Ovary (tissue), 9 donors: ENCODE results near the gene TNS1. TPM values are rescaled to one million over a fixed set of nuclear protein-coding genes. Genes with fewer than 3 reads are reported as not detected.

Source experiments
- DNase-seq, 5 donors: peaks; one replicate each; pipeline ENCODE4 v3.0.0-alpha.2; 2019 to 2020
- H3K27ac ChIP-seq, 2 donors: fragments of 200-600 bp; one replicate each; pipeline versions ENCODE4 v1.5.1 to v1.8.0; 2019 to 2022
- H3K27me3 ChIP-seq: fragments of 200-600 bp; one replicate; pipeline ENCODE4 v1.8.0; 2022
- H3K36me3 ChIP-seq: fragments of 200-600 bp; sonication (generic); one replicate; pipeline ENCODE4 v1.5.1; 2019
- H3K4me1 ChIP-seq: one replicate; pipeline ENCODE4 v1.8.1; 2013; ENCODE audit warnings: mild to moderate bottlenecking, moderate library complexity; ENCODE audit not compliant: insufficient read depth
- H3K4me3 ChIP-seq: fragments of 200-600 bp; sonication (generic); one replicate; pipeline ENCODE4 v1.5.1; 2017
- H3K9me3 ChIP-seq, 2 donors: fragments of 200-600 bp in 1 of 2; sonication (generic) in 1 of 2; one replicate each; pipeline versions ENCODE4 v1.5.1 to v1.8.1; 2013 to 2019; ENCODE audit warnings: mild to moderate bottlenecking in 1 of 2, moderate library complexity in 1 of 2
- EP300 ChIP-seq: sonication (generic); formaldehyde crosslinking; IDR thresholded peaks from one replicate; pipeline ENCODE4 v1.6.1; 2017; ENCODE audit warnings: antibody characterized with exemption
- POLR2A ChIP-seq: fragments of 450-650 bp; IDR thresholded peaks from one replicate; pipeline ENCODE4 v1.6.1; 2017; ENCODE audit warnings: antibody characterized with exemption, mild to moderate bottlenecking, moderate library complexity
- WGBS, 3 donors: extraction: QIAGEN DNeasy Blood & Tissue Kit in 1 of 3; methylation state at CpG; one replicate each; pipeline versions ENCODE4 v1.1.5 to v1.1.7; 2013 to 2017; 5-methylcytosine and 5-hydroxymethylcytosine counted together
- intact Hi-C, 4 donors: fragments of 100-400 bp; cut with DNase I; formaldehyde crosslinking; loops; one replicate each; pipeline versions ENCODE4 v1.11.0 to v1.15.1; 2022 to 2023
- polyA plus RNA-seq, 2 donors: library from polyadenylated mRNA; stranded (reverse); fragments of 200-250 nt in 1 of 2; fragments of 350-450 nt in 1 of 2; fragmentation: Illumina TruSeq in 1 of 2; extraction: RNeasy Lipid Tissue Mini Kit (QIAGEN cat#74804) in 1 of 2; gene quantifications; one replicate each; pipeline ENCODE4 v1.2.3, GENCODE V29; 2013 to 2014
- total RNA-seq, 7 donors: library from RNA; depleted of rRNA in 2 of 7; stranded (reverse); fragments of >200 nt in 2 of 7; fragmentation: NEBNext Ultra II Directional in 3 of 7; extraction: Animal tissue kit (Norgen Biotek cat#: 25700) in 3 of 7; gene quantifications; one replicate each; pipeline versions ENCODE4 v1.1.0 to v1.2.4, GENCODE V29; 2016 to 2023
- TF ChIP-seq, protein P1 (sequence below), 3 donors: fragments of 450-650 bp in 2 of 3; fragments of 200-600 bp in 1 of 3; IDR thresholded peaks; one replicate each; pipeline versions ENCODE4 v1.5.1 to v1.8.0; 2016 to 2022; ENCODE audit warnings: antibody characterized with exemption in 3 of 3, mild to moderate bottlenecking in 1 of 3
- donor health status: DM: no; HTN: no; CAD: no; lungs with moderate emphysema.
- donor health status: DM: no; HTN: no; CAD: no.
- donor health status: Bipolar disorder and iron deficiency.
- donor health status: DM: yes; HTN: yes; CAD: no.
- donor health status: DM: no; HTN: no; CAD: no.
- donor health status: DM: yes; HTN: yes; CAD: no.

Gene TNS1
- total and polyA plus RNA-seq, 9 donors, result 140 to 568 (median 356) TPM

DNA sequence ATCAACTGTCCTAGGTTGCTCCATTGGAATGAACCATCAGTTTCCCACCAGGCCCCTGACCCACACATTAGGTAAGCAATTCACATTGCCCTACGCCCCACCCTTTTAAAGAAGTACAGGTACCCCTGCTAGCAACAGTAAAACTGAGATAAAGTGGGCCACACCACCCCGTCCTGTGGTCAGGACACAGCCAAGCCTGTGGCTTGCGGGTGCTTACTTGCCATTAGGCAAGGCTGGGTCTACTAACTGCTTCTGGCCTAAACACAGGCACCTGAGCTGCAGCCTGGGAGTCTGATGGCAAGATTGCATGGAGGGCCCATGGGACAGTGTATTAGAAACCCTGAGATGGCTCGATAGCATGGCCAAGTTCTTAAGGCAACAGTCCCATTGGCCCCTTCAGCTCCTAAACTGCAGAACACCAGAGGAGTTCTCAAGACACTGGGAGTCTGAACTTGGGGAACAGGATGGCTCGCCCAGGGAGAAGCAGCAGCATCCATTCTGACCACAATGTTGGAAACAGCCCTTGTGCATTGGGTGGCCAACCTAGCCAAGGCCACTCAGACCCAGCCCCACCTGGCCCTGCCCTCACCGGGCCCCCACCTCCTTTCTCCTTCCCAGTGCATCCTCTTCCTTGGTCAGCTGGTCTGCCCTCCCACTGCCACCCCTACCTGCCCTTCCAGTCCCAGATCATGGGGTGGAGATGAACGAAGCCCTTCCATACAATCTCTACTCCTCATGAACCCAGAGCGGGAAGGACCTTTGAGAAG lies 177.1 kb downstream of the TNS1 start:
- peaks cover 13% of the 10 kb centered on the region for H3K4me1 ChIP-seq
- intact Hi-C loops, result no loop called here
- H3K36me3 ChIP-seq, result no peaks in the 10 kb centered on the region
- WGBS, 3 donors, result 91 to 96% (median 93%) methylated on average over 8 of the region's 8 CpGs
- H3K27ac ChIP-seq, result no peak overlapping the region
- H3K4me3 ChIP-seq, result no peak overlapping the region
- TF ChIP-seq, protein P1, sequence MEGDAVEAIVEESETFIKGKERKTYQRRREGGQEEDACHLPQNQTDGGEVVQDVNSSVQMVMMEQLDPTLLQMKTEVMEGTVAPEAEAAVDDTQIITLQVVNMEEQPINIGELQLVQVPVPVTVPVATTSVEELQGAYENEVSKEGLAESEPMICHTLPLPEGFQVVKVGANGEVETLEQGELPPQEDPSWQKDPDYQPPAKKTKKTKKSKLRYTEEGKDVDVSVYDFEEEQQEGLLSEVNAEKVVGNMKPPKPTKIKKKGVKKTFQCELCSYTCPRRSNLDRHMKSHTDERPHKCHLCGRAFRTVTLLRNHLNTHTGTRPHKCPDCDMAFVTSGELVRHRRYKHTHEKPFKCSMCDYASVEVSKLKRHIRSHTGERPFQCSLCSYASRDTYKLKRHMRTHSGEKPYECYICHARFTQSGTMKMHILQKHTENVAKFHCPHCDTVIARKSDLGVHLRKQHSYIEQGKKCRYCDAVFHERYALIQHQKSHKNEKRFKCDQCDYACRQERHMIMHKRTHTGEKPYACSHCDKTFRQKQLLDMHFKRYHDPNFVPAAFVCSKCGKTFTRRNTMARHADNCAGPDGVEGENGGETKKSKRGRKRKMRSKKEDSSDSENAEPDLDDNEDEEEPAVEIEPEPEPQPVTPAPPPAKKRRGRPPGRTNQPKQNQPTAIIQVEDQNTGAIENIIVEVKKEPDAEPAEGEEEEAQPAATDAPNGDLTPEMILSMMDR (IDR thresholded peaks at IDR 0.05), result no peak
- no peak for TF ChIP-seq EP300
- TF ChIP-seq POLR2A, result no peak
- no peaks in the 10 kb centered on the region for H3K9me3 ChIP-seq
- H3K27me3 ChIP-seq, result no peaks in the 10 kb centered on the region
- no peak for DNase-seq

DNA sequence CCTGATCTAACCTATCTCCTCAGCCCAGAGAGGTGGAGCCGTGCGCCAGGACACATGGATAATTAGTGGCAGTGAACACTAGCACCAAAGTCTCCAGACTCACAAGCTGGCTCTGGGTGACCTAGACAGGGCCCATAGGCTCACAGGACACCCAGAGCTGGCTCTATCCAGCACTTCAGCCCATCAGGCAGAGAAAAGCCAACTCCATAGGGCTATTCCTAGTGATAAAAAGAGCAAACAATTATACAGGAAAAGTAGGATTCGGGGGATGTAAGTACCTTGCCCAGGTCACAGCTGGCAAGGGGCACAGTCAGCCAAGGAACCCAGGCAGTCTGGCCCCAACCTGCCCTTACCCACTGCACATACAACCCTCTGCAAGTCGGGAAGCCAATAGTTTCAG lies 178.6 kb downstream of the TNS1 start:
- TF ChIP-seq EP300 (no peak), POLR2A (no peak)
- TF ChIP-seq, protein P1 (IDR thresholded peaks at IDR 0.05), result no peak
- Histone ChIP-seq H3K27me3 (no peaks in the 10 kb centered on the region), H3K36me3 (no peaks in the 10 kb centered on the region), H3K9me3 (no peaks in the 10 kb centered on the region), H3K4me1 (peaks cover 15% of the 10 kb centered on the region), H3K4me3 (no peak overlapping the region), H3K27ac (no peak overlapping the region)
- intact Hi-C loops, result no loop called here
- DNase-seq, result no peak
- 84 to 93% (median 91%) methylated on average over 4 of the region's 4 CpGs for WGBS, 3 donors

DNA sequence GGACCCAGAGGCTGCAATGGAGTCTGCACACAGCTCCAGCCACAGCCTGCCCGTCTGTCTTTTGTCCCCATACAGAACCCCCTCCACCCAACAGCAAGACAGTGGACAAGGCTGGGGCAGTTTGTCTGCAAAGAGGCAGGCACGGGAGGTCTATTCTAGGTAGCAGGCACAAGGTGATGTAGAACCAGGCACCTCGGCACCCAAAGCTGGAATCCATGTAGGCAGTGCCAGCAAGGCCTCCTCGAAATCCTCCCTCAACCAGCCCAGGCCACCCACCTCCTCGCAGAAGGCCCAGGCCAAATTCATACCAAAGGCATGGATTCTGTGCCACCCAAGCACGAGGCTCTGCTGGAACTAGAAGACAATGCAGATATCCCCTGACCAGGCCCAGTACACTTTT lies 179.2 kb downstream of the TNS1 start:
- intact Hi-C loops, result no loop called here
- Histone ChIP-seq H3K27ac (no peak overlapping the region), H3K9me3 (no peaks in the 10 kb centered on the region), H3K27me3 (no peaks in the 10 kb centered on the region), H3K36me3 (no peaks in the 10 kb centered on the region), H3K4me3 (no peak overlapping the region), H3K4me1 (peaks cover 15% of the 10 kb centered on the region)
- DNase-seq, result no peak
- TF ChIP-seq EP300 (no peak), POLR2A (no peak)
- TF ChIP-seq, protein P1 (IDR thresholded peaks at IDR 0.05), result no peak
- 85 to 93% (median 92%) methylated on average over 6 of the region's 6 CpGs for WGBS, 3 donors

DNA sequence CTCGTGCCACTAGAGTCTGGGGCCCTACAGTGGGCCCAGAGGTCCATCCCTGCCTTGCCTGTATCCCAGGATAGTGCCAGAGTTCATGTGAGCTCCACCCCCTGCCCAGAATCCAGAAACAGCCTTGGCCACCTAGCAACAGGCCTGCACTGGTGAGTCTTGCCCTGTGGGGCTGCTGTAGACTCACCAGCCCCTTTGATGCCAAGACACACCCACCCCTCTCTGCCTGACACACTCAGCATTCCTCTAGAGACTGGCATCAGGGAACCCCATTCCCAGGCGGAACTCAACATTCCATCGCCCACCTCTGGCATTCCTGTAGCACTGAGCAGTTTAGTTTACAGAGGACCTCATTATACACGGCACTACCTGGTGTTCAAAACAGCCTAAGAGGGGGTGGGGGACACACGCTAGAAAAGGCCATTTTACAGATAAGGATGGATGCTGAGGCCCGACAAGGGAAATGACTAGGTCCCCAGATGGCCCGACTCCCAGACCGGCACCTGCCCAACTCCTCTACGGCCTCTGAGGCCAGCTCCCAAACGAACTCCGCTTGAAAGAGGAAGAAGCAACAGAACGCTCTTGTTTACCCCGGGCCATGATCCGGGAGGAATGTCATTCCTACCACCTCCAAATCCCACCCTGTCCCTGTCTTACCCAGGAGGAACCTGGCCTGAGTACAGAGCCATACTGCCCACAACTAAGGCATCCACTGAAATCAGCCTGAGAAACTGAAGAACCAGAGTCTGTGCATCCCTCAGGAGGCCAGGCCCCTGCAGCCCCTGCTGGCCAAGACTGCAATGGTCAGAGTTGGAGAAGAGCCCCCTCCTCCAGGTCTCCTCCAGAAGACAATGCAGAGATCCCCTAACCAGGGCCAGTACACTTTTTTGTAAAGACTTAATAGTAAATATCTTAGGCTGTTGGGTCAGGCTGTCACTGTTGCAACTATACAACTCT lies 180.2 kb downstream of the TNS1 start:
- H3K27me3 ChIP-seq, result no peaks in the 10 kb centered on the region
- H3K4me1 ChIP-seq, result peaks cover 9% of the 10 kb centered on the region
- H3K27ac ChIP-seq, result no peak overlapping the region
- DNase-seq, result no peak
- WGBS, 3 donors, result 80 to 83% (median 83%) methylated on average over 14 of the region's 14 CpGs
- no peaks in the 10 kb centered on the region for H3K36me3 ChIP-seq
- TF ChIP-seq EP300, result no peak
- TF ChIP-seq, protein P1 (IDR thresholded peaks at IDR 0.05), result no peak
- H3K9me3 ChIP-seq, result no peaks in the 10 kb centered on the region
- intact Hi-C loops, result no loop called here
- no peak overlapping the region for H3K4me3 ChIP-seq
